ENCODE results near the gene SPEG.
A peak's percentile ranks its signal among the peaks of the same experiment; 100 is the strongest.

Gene SPEG

GRCh38 chr2:219482674-219483405, 48.2 kb downstream of the SPEG start:
- DNase-seq: no peak

GRCh38 chr2:219483451-219484342, 49.1 kb downstream of the SPEG start:
- no peak for DNase-seq

GRCh38 chr2:219484343-219485200, 49.9 kb downstream of the SPEG start:
- no peak for DNase-seq

- no peak for DNase-seq
Measured at GRCh38 chr2:219485201-219485580, 50.5 kb downstream of the SPEG start.

- DNase-seq: no peak
Measured at GRCh38 chr2:219486380-219486959, 51.8 kb downstream of the SPEG start.

- DNase-seq: no peak
Measured at GRCh38 chr2:219488149-219488843, 53.7 kb downstream of the SPEG start.

- DNase-seq: no peak
Measured at GRCh38 chr2:219488844-219489194, 54.2 kb downstream of the SPEG start.

- no peak for DNase-seq
Measured at GRCh38 chr2:219489315-219489714, 54.7 kb downstream of the SPEG start.

GRCh38 chr2:219490186-219490585, 55.5 kb downstream of the SPEG start:
- no peak for DNase-seq

GRCh38 chr2:219490600-219491130, 56.0 kb downstream of the SPEG start:
- no peak for DNase-seq

GRCh38 chr2:219491278-219491963, 56.8 kb downstream of the SPEG start:
- DNase-seq: no peak

GRCh38 chr2:219492575-219492974, 57.9 kb downstream of the SPEG start:
- DNase-seq: no peak

- DNase-seq: no peak
Measured at GRCh38 chr2:219493086-219493485, 58.4 kb downstream of the SPEG start.

GRCh38 chr2:219494952-219495530, 60.4 kb downstream of the SPEG start:
- no peak for DNase-seq

GRCh38 chr2:219495531-219496122, 61.0 kb downstream of the SPEG start:
- peak; percentile 39 for DNase-seq

- no peak for DNase-seq
Measured at GRCh38 chr2:219496247-219496824, 61.7 kb downstream of the SPEG start.

- DNase-seq: no peak
Measured at GRCh38 chr2:219496825-219497494, 62.3 kb downstream of the SPEG start.

- DNase-seq: peak; percentile 67
Measured at GRCh38 chr2:219497495-219498279, 63.0 kb downstream of the SPEG start.
